Ishikawa (cell line): ENCODE data around the gene TMEM108.

ENCODE experiments used
- CEBPB ChIP-seq: IDR thresholded peaks from 2 replicates; pipeline ENCODE4 v1.6.1; 2012
- CREB1 ChIP-seq: IDR thresholded peaks from 2 replicates; pipeline ENCODE4 v1.6.1; 2012; ENCODE audit warnings: low read depth
- EGR1 ChIP-seq: IDR thresholded peaks from 2 replicates; pipeline ENCODE4 v1.6.1; 2012
- EP300 ChIP-seq: IDR thresholded peaks from 2 replicates; pipeline ENCODE4 v1.6.1; 2012; ENCODE audit warnings: borderline replicate concordance
- FOXM1 ChIP-seq: IDR thresholded peaks from 2 replicates; pipeline ENCODE4 v1.6.1; 2012; ENCODE audit warnings: low read depth, borderline replicate concordance
- NFIC ChIP-seq: IDR thresholded peaks from 2 replicates; pipeline ENCODE4 v1.6.1; 2012
- RAD21 ChIP-seq: IDR thresholded peaks from 2 replicates; pipeline ENCODE4 v1.6.1; 2012; ENCODE audit warnings: low read depth
- TAF1 ChIP-seq: IDR thresholded peaks from 2 replicates; pipeline ENCODE4 v1.6.1; 2012; ENCODE audit warnings: low read depth, mild to moderate bottlenecking
- TCF12 ChIP-seq: IDR thresholded peaks from 2 replicates; pipeline ENCODE4 v1.6.1; 2012; ENCODE audit warnings: low read depth
- TEAD4 ChIP-seq: IDR thresholded peaks from 2 replicates; pipeline ENCODE4 v1.6.1; 2012
- USF1 ChIP-seq: IDR thresholded peaks from 2 replicates; pipeline ENCODE4 v1.6.1; 2012
- YY1 ChIP-seq: IDR thresholded peaks from 2 replicates; pipeline ENCODE4 v1.6.1; 2012; ENCODE audit warnings: low read depth
- ZBTB7A ChIP-seq: IDR thresholded peaks from 2 replicates; pipeline ENCODE4 v1.6.1; 2012; ENCODE audit warnings: low read depth
- TF ChIP-seq, protein P1 (sequence below): IDR thresholded peaks from 2 replicates; pipeline ENCODE4 v1.6.1; 2012; ENCODE audit warnings: low read depth, mild to moderate bottlenecking
- TF ChIP-seq, protein P2 (sequence below): IDR thresholded peaks from 2 replicates; pipeline ENCODE4 v1.6.1; 2012

Gene TMEM108

DNA sequence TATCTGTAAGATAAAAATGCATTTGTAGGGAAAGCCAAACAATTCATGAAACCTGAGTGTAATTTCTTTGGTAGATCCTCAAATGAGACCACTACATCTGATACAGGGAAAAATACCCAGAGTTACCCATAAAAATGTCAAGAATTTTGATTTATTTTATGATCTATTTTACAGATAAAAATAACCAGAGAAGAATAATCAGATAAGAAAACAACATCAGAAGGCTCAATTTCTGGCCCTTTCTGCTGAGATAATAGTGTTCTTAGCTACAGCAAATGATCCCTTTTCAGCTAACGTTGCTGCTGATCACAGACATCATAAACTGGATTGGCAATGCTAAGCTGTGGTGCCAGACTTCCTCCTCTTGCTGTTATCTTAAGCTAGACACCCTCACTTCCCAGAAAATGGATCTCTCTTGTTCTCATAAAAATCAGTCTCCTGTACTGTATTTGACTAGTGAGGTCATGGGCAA is 21.3 kb upstream of the TMEM108 start:
- TF ChIP-seq RAD21 (no peak), EGR1 (no peak)
- TF ChIP-seq, protein P1, sequence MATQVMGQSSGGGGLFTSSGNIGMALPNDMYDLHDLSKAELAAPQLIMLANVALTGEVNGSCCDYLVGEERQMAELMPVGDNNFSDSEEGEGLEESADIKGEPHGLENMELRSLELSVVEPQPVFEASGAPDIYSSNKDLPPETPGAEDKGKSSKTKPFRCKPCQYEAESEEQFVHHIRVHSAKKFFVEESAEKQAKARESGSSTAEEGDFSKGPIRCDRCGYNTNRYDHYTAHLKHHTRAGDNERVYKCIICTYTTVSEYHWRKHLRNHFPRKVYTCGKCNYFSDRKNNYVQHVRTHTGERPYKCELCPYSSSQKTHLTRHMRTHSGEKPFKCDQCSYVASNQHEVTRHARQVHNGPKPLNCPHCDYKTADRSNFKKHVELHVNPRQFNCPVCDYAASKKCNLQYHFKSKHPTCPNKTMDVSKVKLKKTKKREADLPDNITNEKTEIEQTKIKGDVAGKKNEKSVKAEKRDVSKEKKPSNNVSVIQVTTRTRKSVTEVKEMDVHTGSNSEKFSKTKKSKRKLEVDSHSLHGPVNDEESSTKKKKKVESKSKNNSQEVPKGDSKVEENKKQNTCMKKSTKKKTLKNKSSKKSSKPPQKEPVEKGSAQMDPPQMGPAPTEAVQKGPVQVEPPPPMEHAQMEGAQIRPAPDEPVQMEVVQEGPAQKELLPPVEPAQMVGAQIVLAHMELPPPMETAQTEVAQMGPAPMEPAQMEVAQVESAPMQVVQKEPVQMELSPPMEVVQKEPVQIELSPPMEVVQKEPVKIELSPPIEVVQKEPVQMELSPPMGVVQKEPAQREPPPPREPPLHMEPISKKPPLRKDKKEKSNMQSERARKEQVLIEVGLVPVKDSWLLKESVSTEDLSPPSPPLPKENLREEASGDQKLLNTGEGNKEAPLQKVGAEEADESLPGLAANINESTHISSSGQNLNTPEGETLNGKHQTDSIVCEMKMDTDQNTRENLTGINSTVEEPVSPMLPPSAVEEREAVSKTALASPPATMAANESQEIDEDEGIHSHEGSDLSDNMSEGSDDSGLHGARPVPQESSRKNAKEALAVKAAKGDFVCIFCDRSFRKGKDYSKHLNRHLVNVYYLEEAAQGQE, result no peak

GRCh38 chr3:133018921-133019320 is 19.3 kb upstream of the TMEM108 start:
- TF ChIP-seq, protein P1, result no peak
- no peak for TF ChIP-seq TAF1

DNA sequence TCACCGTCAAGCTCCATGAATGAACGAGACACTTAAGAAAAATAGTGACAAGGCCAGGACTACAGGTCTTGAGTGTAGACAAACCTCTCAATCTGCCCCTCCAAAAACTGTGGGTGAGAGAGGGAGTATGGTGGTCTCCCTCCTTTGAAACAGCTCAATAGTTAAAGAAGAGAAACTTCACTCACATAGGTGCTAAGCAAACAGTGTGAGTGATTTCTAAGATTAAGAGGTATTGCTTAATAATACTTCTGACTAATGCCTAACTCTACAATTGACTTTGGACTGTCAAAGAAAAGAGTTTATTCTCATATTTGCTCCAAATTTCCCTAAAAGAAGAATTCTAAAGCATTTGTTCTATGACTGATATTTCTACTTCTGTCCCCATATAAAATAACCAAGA is 17.0 kb upstream of the TMEM108 start:
- TF ChIP-seq NFIC (no peak), YY1 (no peak), FOXM1 (no peak), TCF12 (no peak), CREB1 (no peak), CEBPB (no peak), EGR1 (no peak), EP300 (no peak), USF1 (no peak), TEAD4 (no peak), ZBTB7A (no peak), RAD21 (no peak), TAF1 (no peak)
- TF ChIP-seq, protein P1, result no peak
- TF ChIP-seq, protein P2, sequence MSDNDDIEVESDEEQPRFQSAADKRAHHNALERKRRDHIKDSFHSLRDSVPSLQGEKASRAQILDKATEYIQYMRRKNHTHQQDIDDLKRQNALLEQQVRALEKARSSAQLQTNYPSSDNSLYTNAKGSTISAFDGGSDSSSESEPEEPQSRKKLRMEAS, result no peak

GRCh38 chr3:133023362-133023761 is 14.8 kb upstream of the TMEM108 start:
- TF ChIP-seq NFIC, result no peak
- TF ChIP-seq RAD21, result no peak
- no peak for TF ChIP-seq EP300
- no peak for TF ChIP-seq TCF12
- TF ChIP-seq EGR1, result no peak
- TF ChIP-seq YY1, result no peak
- no peak for TF ChIP-seq CREB1
- no peak for TF ChIP-seq FOXM1

- TF ChIP-seq USF1, result no peak
- TF ChIP-seq RAD21, result no peak
- TF ChIP-seq, protein P1, result no peak
- TF ChIP-seq, protein P2, result no peak
- no peak for TF ChIP-seq EGR1
- TF ChIP-seq YY1, result no peak
- TF ChIP-seq NFIC, result no peak
- TF ChIP-seq ZBTB7A, result no peak
- TF ChIP-seq TCF12, result no peak
- no peak for TF ChIP-seq TEAD4
- TF ChIP-seq EP300, result no peak
- TF ChIP-seq TAF1, result no peak
- no peak for TF ChIP-seq FOXM1
- TF ChIP-seq CREB1, result no peak
Observed at GRCh38 chr3:133025546-133025945, 12.6 kb upstream of the TMEM108 start.
